ENCODE measurements around the gene E2F6.
A peak's percentile ranks its signal among the peaks of the same experiment; 100 is the strongest.

Gene E2F6

GRCh38 chr2:11478899-11479605 lies 13.1 kb upstream of the E2F6 start:
- Histone ChIP-seq H3K27ac (no peak overlapping the region), H3K4me3 (ENCODE audit: low read depth, low read length) (no peak overlapping the region), H3K36me3 (no peaks in the 10 kb centered on the region), H3K9me3 (ENCODE audit: severe bottlenecking) (no peaks in the 10 kb centered on the region), H3K27me3 (ENCODE audit: insufficient read depth, low read depth, severe bottlenecking) (no peaks in the 10 kb centered on the region)
- no peak for TF ChIP-seq CTCF (IDR thresholded peaks at IDR 0.05; ENCODE audit: low read depth, low read length)
- DNase-seq: no peak

GRCh38 chr2:11477994-11478393 lies 12.0 kb upstream of the E2F6 start:
- peak; percentile 91 for DNase-seq
- peak; percentile 79 for TF ChIP-seq CTCF (IDR thresholded peaks at IDR 0.05; ENCODE audit: low read depth, low read length)
- no peaks in the 10 kb centered on the region for H3K9me3 ChIP-seq (ENCODE audit: severe bottlenecking)
- no peaks in the 10 kb centered on the region for H3K36me3 ChIP-seq
- H3K4me3 ChIP-seq (ENCODE audit: low read depth, low read length): no peak overlapping the region
- H3K27me3 ChIP-seq (ENCODE audit: insufficient read depth, low read depth, severe bottlenecking): no peaks in the 10 kb centered on the region
- H3K27ac ChIP-seq: no peak overlapping the region

GRCh38 chr2:11473659-11474433 lies 7.9 kb upstream of the E2F6 start:
- no peak overlapping the region for H3K4me3 ChIP-seq (ENCODE audit: low read depth, low read length)
- H3K9me3 ChIP-seq (ENCODE audit: severe bottlenecking): peaks cover 2% of the 10 kb centered on the region

GRCh38 chr2:11467749-11468148 lies 1.8 kb upstream of the E2F6 start:
- Histone ChIP-seq H3K9me3 (ENCODE audit: severe bottlenecking) (peaks cover 5% of the 10 kb centered on the region), H3K27ac (no peak overlapping the region), H3K27me3 (ENCODE audit: insufficient read depth, low read depth, severe bottlenecking) (no peaks in the 10 kb centered on the region), H3K36me3 (peaks cover 20% of the 10 kb centered on the region), H3K4me3 (ENCODE audit: low read depth, low read length) (no peak overlapping the region)
- no peak for DNase-seq
- TF ChIP-seq CTCF (IDR thresholded peaks at IDR 0.05; ENCODE audit: low read depth, low read length): no peak

More at GRCh38 chr2:11473659-11474433, 7.9 kb upstream of the E2F6 start:
- H3K36me3 ChIP-seq: no peaks in the 10 kb centered on the region
- TF ChIP-seq CTCF (IDR thresholded peaks at IDR 0.05; ENCODE audit: low read depth, low read length): no peak
- no peaks in the 10 kb centered on the region for H3K27me3 ChIP-seq (ENCODE audit: insufficient read depth, low read depth, severe bottlenecking)
- DNase-seq: no peak
- no peak overlapping the region for H3K27ac ChIP-seq

GRCh38 chr2:11467129-11467649 lies 1.2 kb upstream of the E2F6 start:
- H3K27me3 ChIP-seq (ENCODE audit: insufficient read depth, low read depth, severe bottlenecking): no peaks in the 10 kb centered on the region
- no peak overlapping the region for H3K4me3 ChIP-seq (ENCODE audit: low read depth, low read length)
- peaks cover 5% of the 10 kb centered on the region for H3K9me3 ChIP-seq (ENCODE audit: severe bottlenecking)
- no peak overlapping the region for H3K27ac ChIP-seq
- no peak for DNase-seq
- peaks cover 25% of the 10 kb centered on the region for H3K36me3 ChIP-seq
- no peak for TF ChIP-seq CTCF (IDR thresholded peaks at IDR 0.05; ENCODE audit: low read depth, low read length)

Measured in WERI-Rb-1 (cell line).